ENCODE results near the gene CREB5. TPM values are rescaled to one million over a fixed set of nuclear protein-coding genes. Genes with fewer than 3 reads are reported as not detected.
"Not testable (repeated sequence)": the region's sequence is repeated elsewhere in the genome, so short reads cannot be mapped to it uniquely, and the experiment has no call there.

CREB5 gene
- total RNA-seq, 1 donor from 2014 or later: 8.9 TPM

GRCh38 chr7:28546067-28546466, 133.7 kb downstream of the CREB5 start:
- ATAC-seq: no peak
- intact Hi-C loops (cut with DNase I): no loop called here
- DNase-seq: no peak
- Histone ChIP-seq H3K9me3 (no peaks in the 10 kb centered on the region), H3K36me3 (no peaks in the 10 kb centered on the region), H3K4me3 (no peak overlapping the region), H3K4me1 (no peaks in the 10 kb centered on the region), H3K27ac (no peak overlapping the region), H3K27me3 (peaks cover 4% of the 10 kb centered on the region)
- no peak for TF ChIP-seq CTCF (IDR thresholded peaks at IDR 0.05)

- no peak overlapping the region for H3K27ac ChIP-seq
- DNase-seq (no peak), ATAC-seq (no peak)
- no peaks in the 10 kb centered on the region for H3K9me3 ChIP-seq
- peaks cover 3% of the 10 kb centered on the region for H3K27me3 ChIP-seq
- no peaks in the 10 kb centered on the region for H3K4me1 ChIP-seq
- no peak for TF ChIP-seq CTCF (IDR thresholded peaks at IDR 0.05)
- H3K36me3 ChIP-seq: no peaks in the 10 kb centered on the region
- intact Hi-C loops (cut with DNase I): no loop called here
- H3K4me3 ChIP-seq: no peak overlapping the region
Measured at GRCh38 chr7:28547115-28547514, 134.8 kb downstream of the CREB5 start.

- no peak for ATAC-seq
- Histone ChIP-seq H3K27ac (no peak overlapping the region), H3K9me3 (no peaks in the 10 kb centered on the region), H3K4me3 (no peak overlapping the region), H3K36me3 (no peaks in the 10 kb centered on the region), H3K4me1 (no peaks in the 10 kb centered on the region), H3K27me3 (no peaks in the 10 kb centered on the region)
- DNase-seq: no peak
- intact Hi-C loops (cut with DNase I): no loop called here
- no peak for TF ChIP-seq CTCF (IDR thresholded peaks at IDR 0.05)
Measured at GRCh38 chr7:28548416-28548815, 136.1 kb downstream of the CREB5 start.

GRCh38 chr7:28549998-28550397, 137.7 kb downstream of the CREB5 start:
- no peaks in the 10 kb centered on the region for H3K36me3 ChIP-seq
- no peaks in the 10 kb centered on the region for H3K27me3 ChIP-seq
- H3K4me1 ChIP-seq: no peaks in the 10 kb centered on the region
- intact Hi-C loops (cut with DNase I): no loop called here
- H3K4me3 ChIP-seq: no peak overlapping the region
- H3K9me3 ChIP-seq: no peaks in the 10 kb centered on the region
- no peak for TF ChIP-seq CTCF (IDR thresholded peaks at IDR 0.05)
- no peak for ATAC-seq
- DNase-seq: no peak
- no peak overlapping the region for H3K27ac ChIP-seq

- DNase-seq (no peak), ATAC-seq (no peak)
- no peak overlapping the region for H3K27ac ChIP-seq
- H3K9me3 ChIP-seq: no peaks in the 10 kb centered on the region
- no peak for TF ChIP-seq CTCF (IDR thresholded peaks at IDR 0.05)
- no peaks in the 10 kb centered on the region for H3K36me3 ChIP-seq
- no peaks in the 10 kb centered on the region for H3K27me3 ChIP-seq
- no peak overlapping the region for H3K4me3 ChIP-seq
- H3K4me1 ChIP-seq: no peaks in the 10 kb centered on the region
- intact Hi-C loops (cut with DNase I): no loop called here
Measured at GRCh38 chr7:28550580-28551186, 138.4 kb downstream of the CREB5 start.

GRCh38 chr7:28551331-28551730, 139.0 kb downstream of the CREB5 start:
- no peaks in the 10 kb centered on the region for H3K36me3 ChIP-seq
- TF ChIP-seq CTCF (IDR thresholded peaks at IDR 0.05): no peak
- intact Hi-C loops (cut with DNase I): no loop called here
- no peak overlapping the region for H3K4me3 ChIP-seq
- DNase-seq (no peak), ATAC-seq (no peak)
- no peaks in the 10 kb centered on the region for H3K9me3 ChIP-seq
- H3K27me3 ChIP-seq: no peaks in the 10 kb centered on the region
- H3K4me1 ChIP-seq: no peaks in the 10 kb centered on the region
- H3K27ac ChIP-seq: no peak overlapping the region

- H3K36me3 ChIP-seq; H3K4me1 ChIP-seq; H3K4me3 ChIP-seq; DNase-seq; intact Hi-C loops (cut with DNase I); ATAC-seq; H3K9me3 ChIP-seq; H3K27me3 ChIP-seq; H3K27ac ChIP-seq: not testable (repeated sequence)
Measured at GRCh38 chr7:28551766-28552165, 139.4 kb downstream of the CREB5 start.
